PC-3 (cell line): ENCODE results near the gene NCAPH2. TPM values are rescaled to one million over a fixed set of nuclear protein-coding genes. Genes with fewer than 3 reads are reported as not detected.

Experiments
- ATAC-seq: fragments of 200-7000 bp; cut with Tn5 transposase; 2 replicates; pipeline ENCODE4 v1.9.1; 2020; ENCODE audit warnings: mild to moderate bottlenecking, moderate library complexity
- BruUV-seq: library from RNA; stranded (reverse); fragments of 400-500 nt; replicated peaks from 2 replicates; lab custom pipeline; 2021; lab: Mats Ljungman, UMichigan
- CTCF ChIA-PET: fragments of 300-600 bp; sonication (Branson Sonifier 250); formaldehyde crosslinking; loops from one replicate; lab custom pipeline; 2022; ENCODE audit warnings: antibody characterized with exemption; lab: Charles Lee
- POLR2A ChIA-PET: fragments of 300-600 bp; sonication (Branson Sonifier 250); formaldehyde crosslinking; loops from one replicate; lab custom pipeline; 2022; ENCODE audit warnings: antibody characterized with exemption; ENCODE audit not compliant: unreplicated experiment; lab: Charles Lee
- DNase-seq: peaks from one replicate; pipeline ENCODE4 v3.0.0-alpha.2; 2015
- H2AFZ ChIP-seq: fragments of 300-600 bp; sonication (generic); 2 replicates; pipeline ENCODE4 v1.6.0; 2016; ENCODE audit warnings: antibody characterized with exemption, low read length
- H3F3A ChIP-seq: fragments of 300-600 bp; sonication (generic); one replicate; pipeline ENCODE4 v1.6.0; 2017; ENCODE audit warnings: antibody characterized with exemption, low read length, control low read depth, mild to moderate bottlenecking; ENCODE audit not compliant: unreplicated experiment
- H3K27ac ChIP-seq: fragments of 300-600 bp; sonication (generic); 2 replicates; pipeline ENCODE4 v1.5.1; 2016; ENCODE audit warnings: mild to moderate bottlenecking, low read length
- H3K27me3 ChIP-seq: fragments of 300-600 bp; sonication (generic); 2 replicates; pipeline ENCODE4 v1.6.1; 2016; ENCODE audit warnings: low read length, mixed read lengths
- H3K36me3 ChIP-seq: fragments of 300-600 bp; sonication (generic); 2 replicates; pipeline ENCODE4 v1.6.1; 2016; ENCODE audit warnings: low read depth, mixed run types, low read length, mixed read lengths
- H3K4me1 ChIP-seq: fragments of 300-600 bp; sonication (generic); 2 replicates; pipeline ENCODE4 v1.5.1; 2016; ENCODE audit warnings: low read length; ENCODE audit not compliant: insufficient read depth
- H3K4me2 ChIP-seq: fragments of 300-600 bp; sonication (generic); 2 replicates; pipeline ENCODE4 v1.6.0; 2016; ENCODE audit warnings: low read length
- H3K4me3 ChIP-seq: fragments of 300-600 bp; sonication (generic); 2 replicates; pipeline ENCODE4 v1.5.1; 2016; ENCODE audit warnings: mild to moderate bottlenecking, low read length, mixed read lengths
- H3K79me2 ChIP-seq: fragments of 300-600 bp; sonication (generic); 2 replicates; pipeline ENCODE4 v1.6.1; 2017; ENCODE audit warnings: low read length, mixed read lengths
- H3K9ac ChIP-seq: fragments of 300-600 bp; sonication (generic); 2 replicates; pipeline ENCODE4 v1.6.0; 2016; ENCODE audit warnings: mild to moderate bottlenecking, low read length
- H3K9me2 ChIP-seq: fragments of 300-600 bp; sonication (generic); replicated peaks from 2 replicates; pipeline ENCODE4 v1.6.1; 2016; ENCODE audit warnings: mixed run types, low read length, mixed read lengths
- H3K9me3 ChIP-seq: fragments of 300-600 bp; sonication (generic); 2 replicates; pipeline ENCODE4 v1.6.1; 2016; ENCODE audit warnings: low read length, mixed read lengths
- H4K20me1 ChIP-seq: fragments of 300-600 bp; sonication (generic); 2 replicates; pipeline ENCODE4 v1.6.1; 2016; ENCODE audit warnings: low read length, mixed read lengths
- CTCF ChIP-seq: fragments of 300-600 bp; sonication (generic); conservative IDR thresholded peaks from 2 replicates; pipeline ENCODE4 v1.5.1; 2017; ENCODE audit warnings: antibody characterized with exemption, low read depth, mild to moderate bottlenecking, low read length
- EZH2 ChIP-seq: fragments of 300-600 bp; sonication (generic); IDR thresholded peaks from one replicate; pipeline ENCODE4 v1.6.1; 2017; ENCODE audit warnings: antibody characterized with exemption, mild to moderate bottlenecking, low read length; ENCODE audit not compliant: unreplicated experiment
- EZH2phosphoT487 ChIP-seq: fragments of 300-600 bp; sonication (generic); IDR thresholded peaks from 2 replicates; pipeline ENCODE4 v1.6.1; 2018; ENCODE audit warnings: mild to moderate bottlenecking, antibody characterized with exemption, low read length, borderline replicate concordance
- intact Hi-C: fragments of 100-400 bp; cut with micrococcal nuclease; formaldehyde crosslinking; loops from 2 replicates; pipeline ENCODE4 v1.9.0; 2023
- total RNA-seq: library from RNA; depleted of rRNA; stranded (reverse); fragments of >200 nt; gene quantifications from 2 replicates; pipeline ENCODE4 v1.2.3, GENCODE V29; 2014; rRNA removed

The NCAPH2 gene
- total RNA-seq, 1 experiment from 2014 or later = 75.4 TPM

DNA sequence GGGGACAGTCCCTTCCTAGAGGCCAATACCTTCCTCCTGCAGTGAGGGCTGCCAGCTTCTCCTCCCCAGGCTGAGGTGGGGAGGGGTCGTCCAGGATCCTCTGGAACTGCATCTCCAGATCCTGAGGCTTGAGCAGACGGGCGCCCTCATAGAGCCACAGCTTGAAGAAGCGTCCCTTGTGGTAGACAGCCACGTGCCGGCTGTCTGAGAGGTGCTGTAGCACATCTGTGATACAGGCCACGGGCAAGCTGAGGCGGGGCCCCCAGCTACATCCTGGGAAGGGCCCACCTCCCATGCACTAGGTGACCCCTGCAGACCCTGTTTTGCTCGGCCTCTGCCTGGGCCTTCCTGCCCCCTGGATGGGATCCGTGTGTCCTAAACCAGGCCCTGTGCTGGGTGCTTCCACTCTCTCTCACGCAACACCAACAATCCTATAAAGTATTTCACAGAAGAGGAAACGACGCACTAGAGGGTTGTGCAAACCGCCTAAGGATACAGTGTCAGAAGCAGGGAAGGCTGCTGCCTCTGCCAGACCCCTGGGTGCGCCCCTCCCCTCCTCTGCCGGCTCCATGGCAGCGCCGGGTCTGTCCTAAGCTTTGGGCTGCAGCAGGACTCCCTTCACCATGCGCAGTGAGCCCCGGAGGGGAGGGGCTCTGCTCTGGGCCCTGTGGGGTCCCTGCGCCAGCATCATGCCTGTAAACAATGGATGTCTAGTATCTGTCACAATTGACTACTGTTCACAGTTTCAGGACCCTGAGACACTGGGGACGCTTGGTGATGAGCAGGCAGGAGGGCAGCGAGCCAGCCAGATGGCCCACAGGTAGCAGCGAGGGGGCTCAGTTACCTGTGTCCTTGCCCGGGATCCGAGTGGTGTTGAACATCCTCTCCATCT is 65.7 kb downstream of the NCAPH2 start:
- no peaks in the 10 kb centered on the region for H3F3A ChIP-seq
- no peak for TF ChIP-seq CTCF
- no peak for TF ChIP-seq EZH2
- no peak overlapping the region for H3K9ac ChIP-seq
- no peaks in the 10 kb centered on the region for H3K36me3 ChIP-seq
- no peaks in the 10 kb centered on the region for H3K79me2 ChIP-seq
- no peaks in the 10 kb centered on the region for H4K20me1 ChIP-seq
- H2AFZ ChIP-seq = no peak overlapping the region
- DNase-seq (no peak), ATAC-seq (no peak)
- no peak overlapping the region for H3K27ac ChIP-seq
- no TSS peak for BruUV-seq
- ChIA-PET CTCF (interaction anchor here (0.5 kb wide), 1 partner anchor 46 kb away, joined by 3 read pairs; no protein-coding TSS in a partner anchor), POLR2A (interaction anchor here (0.6 kb wide), 1 partner anchor 11 kb away, joined by 3 read pairs; the partner anchor contains the start of gene SYCE3)
- H3K4me3 ChIP-seq = no peak overlapping the region
- no peaks in the 10 kb centered on the region for H3K4me1 ChIP-seq
- no peak overlapping the region for H3K4me2 ChIP-seq
- no peaks in the 10 kb centered on the region for H3K9me2 ChIP-seq
- no peaks in the 10 kb centered on the region for H3K9me3 ChIP-seq
- H3K27me3 ChIP-seq = no peaks in the 10 kb centered on the region
- intact Hi-C loops = no loop called here

GRCh38 chr22:50574383-50574755 is 66.3 kb downstream of the NCAPH2 start:
- no peak for TF ChIP-seq EZH2phosphoT487
- POLR2A ChIA-PET = interaction anchor here (0.6 kb wide), 1 partner anchor 12 kb away, joined by 3 read pairs; the partner anchor contains the start of gene SYCE3
- intact Hi-C loops = no loop called here
- no TSS peak for BruUV-seq
- no peaks in the 10 kb centered on the region for H3K27me3 ChIP-seq
- no peak overlapping the region for H3K27ac ChIP-seq
- no peak overlapping the region for H3K4me3 ChIP-seq
- no peak overlapping the region for H3K4me2 ChIP-seq
- no peaks in the 10 kb centered on the region for H3F3A ChIP-seq
- no peaks in the 10 kb centered on the region for H3K36me3 ChIP-seq
- no peaks in the 10 kb centered on the region for H4K20me1 ChIP-seq
- H2AFZ ChIP-seq = no peak overlapping the region
- no peaks in the 10 kb centered on the region for H3K9me3 ChIP-seq
- no peaks in the 10 kb centered on the region for H3K79me2 ChIP-seq
- H3K9me2 ChIP-seq = no peaks in the 10 kb centered on the region
- no peak overlapping the region for H3K9ac ChIP-seq
- DNase-seq (no peak), ATAC-seq (no peak)
- CTCF ChIA-PET = interaction anchor here (0.5 kb wide), 1 partner anchor 46 kb away, joined by 3 read pairs; no protein-coding TSS in a partner anchor
- no peaks in the 10 kb centered on the region for H3K4me1 ChIP-seq

Other genes with a start within 250 kb of the NCAPH2 start
- gene MAPK12, start 246.5 kb upstream of the NCAPH2 start, total RNA-seq = 22.4 and 22.5 TPM in 2 replicates
- gene MAPK11, start 237.8 kb upstream of the NCAPH2 start, total RNA-seq = 7.0 and 7.6 TPM in 2 replicates
- gene PLXNB2, start 200.6 kb upstream of the NCAPH2 start, total RNA-seq = 68.2 and 82.9 TPM in 2 replicates
- 1.1 and 1.7 TPM in 2 replicates for gene DENND6B, start 181.2 kb upstream of the NCAPH2 start, total RNA-seq
- 46.2 and 54.0 TPM in 2 replicates for gene PPP6R2, start 164.9 kb upstream of the NCAPH2 start, total RNA-seq
- 48.5 and 67.1 TPM in 2 replicates for gene SBF1, start 33.2 kb upstream of the NCAPH2 start, total RNA-seq
- 0.98 and 1.8 TPM in 2 replicates for gene ADM2, start 26.7 kb upstream of the NCAPH2 start, total RNA-seq
- gene MIOX, start 21.4 kb upstream of the NCAPH2 start, total RNA-seq = not detected in 2 replicates
- 42.4 and 52.2 TPM in 2 replicates for gene LMF2, start 522 bp upstream of the NCAPH2 start, total RNA-seq
- gene SCO2, start 17.4 kb downstream of the NCAPH2 start, total RNA-seq = 5.7 and 5.8 TPM in 2 replicates
- gene TYMP, start 21.8 kb downstream of the NCAPH2 start, total RNA-seq = 12.3 and 21.8 TPM in 2 replicates
- gene KLHDC7B, start 37.7 kb downstream of the NCAPH2 start, total RNA-seq = 0.35 TPM in 1 of 2 replicates, not detected in the other
- 1.3 TPM in 1 of 2 replicates, not detected in the other for gene SYCE3, start 54.7 kb downstream of the NCAPH2 start, total RNA-seq
- 13.1 and 17.5 TPM in 2 replicates for gene CPT1B, start 70.2 kb downstream of the NCAPH2 start, total RNA-seq
- gene CHKB, start 74.6 kb downstream of the NCAPH2 start, total RNA-seq = 27.0 and 31.5 TPM in 2 replicates
- gene MAPK8IP2, start 92.6 kb downstream of the NCAPH2 start, total RNA-seq = 1.2 and 1.5 TPM in 2 replicates
- gene ARSA, start 119.9 kb downstream of the NCAPH2 start, total RNA-seq = 11.3 and 16.7 TPM in 2 replicates
- 3.7 and 6.8 TPM in 2 replicates for gene SHANK3, start 164.6 kb downstream of the NCAPH2 start, total RNA-seq
- gene ACR, start 230.0 kb downstream of the NCAPH2 start, total RNA-seq = not detected in 2 replicates